Activated CD4-positive, alpha-beta memory T cell treated with anti-CD3 and anti-CD28 coated beads for 36 hours (primary cell): Measurements from ENCODE around the gene AOX1. TPM values are rescaled to one million over a fixed set of nuclear protein-coding genes. Genes with fewer than 3 reads are reported as not detected.
"Not testable (repeated sequence)": the region's sequence is repeated elsewhere in the genome, so short reads cannot be mapped to it uniquely, and the experiment has no call there.

ENCODE experiments used
- CTCF ChIA-PET: fragments of 350-600 bp; sonication (Branson Sonifier 250); formaldehyde crosslinking; loops from one replicate; lab custom pipeline; 2021; ENCODE audit warnings: antibody characterized with exemption, inconsistent platforms; lab: Charles Lee
- POLR2A ChIA-PET: fragments of 350-600 bp; sonication (Branson Sonifier 250); formaldehyde crosslinking; loops from one replicate; lab custom pipeline; 2021; ENCODE audit warnings: antibody characterized with exemption; lab: Charles Lee
- DNase-seq: peaks from one replicate; pipeline ENCODE4 v3.0.0-alpha.2; 2020
- H3K27ac Mint-ChIP-seq: one replicate; pipeline ENCODE4 v1.8.0; 2021; ENCODE audit warnings: mixed read lengths
- H3K27me3 Mint-ChIP-seq: one replicate; pipeline ENCODE4 v1.8.0; 2021; ENCODE audit warnings: mixed read lengths
- H3K36me3 Mint-ChIP-seq: one replicate; pipeline ENCODE4 v1.8.0; 2021; ENCODE audit warnings: mixed read lengths
- H3K4me1 Mint-ChIP-seq: one replicate; pipeline ENCODE4 v1.8.0; 2021; ENCODE audit warnings: low read depth, mixed read lengths
- H3K4me3 Mint-ChIP-seq: one replicate; pipeline ENCODE4 v1.8.0; 2021; ENCODE audit warnings: mild to moderate bottlenecking, mixed read lengths
- H3K9me3 Mint-ChIP-seq: one replicate; pipeline ENCODE4 v1.8.0; 2021; ENCODE audit warnings: mixed read lengths
- intact Hi-C: fragments of 100-400 bp; cut with micrococcal nuclease; formaldehyde crosslinking; loops from one replicate; pipeline ENCODE4 v1.15.1; 2023
- total RNA-seq, 2 experiments: library from RNA; stranded (reverse); gene quantifications; one replicate each; pipeline ENCODE4 v1.2.3, GENCODE V29; 2021

The AOX1 gene
- total RNA-seq, 2 experiments from 2014 or later: 0.38 to 1.1 TPM

DNA sequence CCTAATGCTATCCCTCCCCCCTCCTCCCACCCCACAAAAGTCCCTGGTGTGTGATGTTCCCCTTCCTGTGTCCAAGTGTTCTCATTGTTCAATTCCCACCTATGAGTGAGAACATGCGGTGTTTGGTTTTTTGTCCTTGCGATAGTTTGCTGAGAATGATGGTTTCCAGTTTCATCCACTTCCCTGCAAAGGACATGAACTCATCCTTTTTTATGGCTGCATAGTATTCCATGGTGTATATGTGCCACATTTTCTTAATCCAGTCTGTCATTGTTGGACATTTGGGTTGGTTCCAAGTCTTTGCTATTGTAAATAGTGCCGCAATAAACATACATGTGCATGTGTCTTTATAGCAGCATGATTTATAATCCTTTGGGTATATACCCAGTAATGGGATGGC is 129.2 kb downstream of the AOX1 start:
- intact Hi-C loops, CTCF ChIA-PET, H3K36me3 Mint-ChIP-seq, H3K4me3 Mint-ChIP-seq, H3K9me3 Mint-ChIP-seq, H3K27ac Mint-ChIP-seq, DNase-seq: not testable (repeated sequence)
- POLR2A ChIA-PET: interaction anchor here (2.4 kb wide), 1 partner anchor 11 kb away, joined by 16 read pairs; no protein-coding TSS in a partner anchor
- peaks cover 11% of the 10 kb centered on the region for H3K27me3 Mint-ChIP-seq
- H3K4me1 Mint-ChIP-seq: peaks cover 27% of the 10 kb centered on the region

DNA sequence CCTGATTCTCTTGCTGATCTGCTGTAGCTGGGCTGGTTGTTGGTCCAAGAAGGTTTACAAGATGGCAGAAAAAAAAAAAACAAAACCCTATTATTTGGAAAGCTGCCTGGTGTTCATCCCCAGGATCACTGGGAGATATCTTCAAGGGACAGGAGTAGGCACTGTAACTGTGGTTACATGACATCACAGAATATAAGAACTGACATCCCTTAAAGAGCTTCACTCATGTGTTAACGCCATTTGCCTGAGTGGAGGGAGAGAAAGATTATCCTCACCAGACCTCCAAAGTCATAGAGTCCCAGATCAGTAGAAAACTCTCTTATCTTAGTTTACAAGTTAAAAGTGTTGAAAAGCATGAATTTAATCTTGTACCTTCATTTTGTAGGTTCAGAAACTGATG is 130.6 kb downstream of the AOX1 start:
- Mint-ChIP-seq H3K27ac (no peak overlapping the region), H3K9me3 (no peaks in the 10 kb centered on the region), H3K4me1 (peaks cover 21% of the 10 kb centered on the region), H3K27me3 (peaks cover 11% of the 10 kb centered on the region), H3K36me3 (no peaks in the 10 kb centered on the region), H3K4me3 (no peak overlapping the region)
- ChIA-PET POLR2A (no interaction called here), CTCF (no interaction called here)
- intact Hi-C loops: no loop called here
- DNase-seq: no peak

Other genes with a start within 250 kb of the AOX1 start
- 10 to 100 TPM; 13.8 to 14.9 TPM for gene KCTD18, start 75.9 kb upstream of the AOX1 start, total RNA-seq
- 10 to 100 TPM; 40.5 to 40.7 TPM for gene SGO2, start 59.8 kb upstream of the AOX1 start, total RNA-seq
- gene BZW1, start 225.9 kb downstream of the AOX1 start, total RNA-seq: 100 to 1,000 TPM; 416 to 423 TPM